Measurements from ENCODE around the gene INPP5A.

- TF ChIP-seq CTCF (CRISPR knock-in tag; IDR thresholded peaks at IDR 0.05) (no peak), USF2 (IDR thresholded peaks at IDR 0.05; ENCODE audit: low read depth, low read length) (no peak), USF2 (CRISPR knock-in tag; IDR thresholded peaks at IDR 0.05; ENCODE audit: borderline replicate concordance) (no peak), NFKBIZ (CRISPR knock-in tag; IDR thresholded peaks at IDR 0.05) (no peak), PRDM10 (CRISPR knock-in tag; IDR thresholded peaks at IDR 0.05; ENCODE audit: low read depth) (no peak), PHF20 (CRISPR knock-in tag; IDR thresholded peaks at IDR 0.05) (no peak)
These were observed 8.2 kb downstream of the INPP5A start for GRCh38 chr10:132545659-132546367.

All from HepG2 (cell line).